ENCODE data around the gene FAM168A. TPM values are rescaled to one million over a fixed set of nuclear protein-coding genes. Genes with fewer than 3 reads are reported as not detected.

The FAM168A gene
- total and polyA plus RNA-seq, 10 of the 15 experiments (the other 5 are each of a cell fraction or from before 2014, with no cell fraction given): 1.7 to 20.0 (median 10.0) TPM

- no peaks in the 10 kb centered on the region for H3K9me3 ChIP-seq (replicated peaks; ENCODE audit: control insufficient read depth, insufficient read depth, low read length)
- ATAC-seq (peak; percentile 8), FAIRE-seq (no peak), DNase-seq (ENCODE audit: low read depth, low spot score) (no peak)
- no TSS peak for BruUV-seq (replicated peaks)
- H3K27me3 ChIP-seq (replicated peaks in 1 of 2; ENCODE audit: control insufficient read depth in 2 of 2, insufficient read depth in 2 of 2, low read length in 1 of 2): no peaks in the 10 kb centered on the region
- in situ Hi-C loops (cut with MboI) (no loop called here), intact Hi-C loops (cut with micrococcal nuclease; ENCODE audit: unreplicated experiment) (no loop called here)
- ChIA-PET CTCF (interaction anchor here (0.5 to 25.6 kb wide), 14 partner anchors 10 to 1110 kb away, joined by 3 to 400 read pairs (median 4); no protein-coding TSS in a partner anchor), POLR2A (interaction anchor here (0.7 to 2.3 kb wide), 6 partner anchors 16 to 234 kb away, joined by 3 to 9 read pairs (median 3); no protein-coding TSS in a partner anchor), SMC1A (ENCODE audit: uncharacterized antibody, unreplicated experiment) (interaction anchor here (0.5 to 3.3 kb wide), 12 partner anchors 10 to 278 kb away, joined by 3 to 12 read pairs (median 4); no protein-coding TSS in a partner anchor), RAD21 (ENCODE audit: unreplicated experiment) (interaction anchor here (0.7 to 3.1 kb wide), 9 partner anchors 9 to 279 kb away, joined by 3 to 14 read pairs (median 3); partner anchors contain the start of gene ARHGEF17)
- H3K9ac ChIP-seq (ENCODE audit: control insufficient read depth, insufficient read depth, low read length): peak overlapping the region; percentile 65
- peak overlapping the region; percentile 66 for H3K4me3 ChIP-seq
- peaks cover 0 to 4% of the 10 kb centered on the region in 2 experiments; a peak in 3 of 4 replicates for H3K36me3 ChIP-seq (ENCODE audit: control insufficient read depth in 2 of 2, insufficient read depth in 2 of 2, low read length in 1 of 2)
- H3K4me1 ChIP-seq (ENCODE audit: control insufficient read depth, insufficient read depth, low read length): peaks cover 96% of the 10 kb centered on the region
- 12% methylated on average over 9 of the region's 9 CpGs for WGBS (ENCODE audit: insufficient coverage, insufficient replicate concordance, low lambda C conversion rate, missing lambda C conversion rate)
- H3K79me2 ChIP-seq (ENCODE audit: control insufficient read depth, insufficient read depth, low read length): peaks cover 100% of the 10 kb centered on the region
- no peaks in the 10 kb centered on the region for H4K20me1 ChIP-seq (ENCODE audit: control insufficient read depth, insufficient read depth)
- H3K4me2 ChIP-seq (ENCODE audit: control insufficient read depth, insufficient read depth): peak overlapping the region; percentile 88
- peak overlapping the region; percentile 95 for H3K27ac ChIP-seq (ENCODE audit: control insufficient read depth, insufficient read depth)
- no peak overlapping the region for H2AFZ ChIP-seq (ENCODE audit: control insufficient read depth, low read depth, low read length)
- TF ChIP-seq BMI1 (IDR thresholded peaks at IDR 0.05; ENCODE audit: borderline replicate concordance): no peak
- TF ChIP-seq ZNF384 (IDR thresholded peaks at IDR 0.05; ENCODE audit: borderline replicate concordance, low read depth, low read length): no peak
- no peak for TF ChIP-seq ZSCAN29 (IDR thresholded peaks at IDR 0.05)
- TF ChIP-seq NFYA (IDR thresholded peaks at IDR 0.05; ENCODE audit: borderline replicate concordance, low read depth, low read length): no peak
- no peak for TF ChIP-seq SMARCA5 (IDR thresholded peaks at IDR 0.05)
- no peak for TF ChIP-seq REST (IDR thresholded peaks at IDR 0.05; ENCODE audit: low read depth, low read length)
- no peak for TF ChIP-seq NRF1 (conservative IDR thresholded peaks at IDR 0.05; ENCODE audit: low read depth, low read length)
- peak; percentile 68 for TF ChIP-seq MEF2B (IDR thresholded peaks at IDR 0.05; ENCODE audit: partially characterized antibody, poor library complexity, severe bottlenecking)
- no peak for TF ChIP-seq ZBTB4 (CRISPR knock-in tag; IDR thresholded peaks at IDR 0.05)
- no peak for TF ChIP-seq CBX5 (IDR thresholded peaks at IDR 0.05; ENCODE audit: low read depth)
- TF ChIP-seq ZNF24 (IDR thresholded peaks at IDR 0.05): no peak
- peak; percentile 92 for TF ChIP-seq IKZF1 (conservative IDR thresholded peaks at IDR 0.05)
- no peak for TF ChIP-seq IRF3 (IDR thresholded peaks at IDR 0.05)
- no peak for TF ChIP-seq MYB (IDR thresholded peaks at IDR 0.05; ENCODE audit: borderline replicate concordance, low read depth, low read length)
- no peak for TF ChIP-seq HCFC1 (IDR thresholded peaks at IDR 0.05; ENCODE audit: low read length)
- TF ChIP-seq RB1 (IDR thresholded peaks at IDR 0.05; ENCODE audit: borderline replicate concordance): no peak
These were observed 214.4 kb downstream of the FAM168A start for GRCh38 chr11:73383249-73384124.
